ENCODE data around the gene SSH2. TPM values are rescaled to one million over a fixed set of nuclear protein-coding genes. Genes with fewer than 3 reads are reported as not detected.
"Not testable (repeated sequence)": the region's sequence is repeated elsewhere in the genome, so short reads cannot be mapped to it uniquely, and the experiment has no call there.

SSH2 gene
- total and polyA plus RNA-seq, 8 donors, result 8.4 to 19.1 (median 10.3) TPM

DNA sequence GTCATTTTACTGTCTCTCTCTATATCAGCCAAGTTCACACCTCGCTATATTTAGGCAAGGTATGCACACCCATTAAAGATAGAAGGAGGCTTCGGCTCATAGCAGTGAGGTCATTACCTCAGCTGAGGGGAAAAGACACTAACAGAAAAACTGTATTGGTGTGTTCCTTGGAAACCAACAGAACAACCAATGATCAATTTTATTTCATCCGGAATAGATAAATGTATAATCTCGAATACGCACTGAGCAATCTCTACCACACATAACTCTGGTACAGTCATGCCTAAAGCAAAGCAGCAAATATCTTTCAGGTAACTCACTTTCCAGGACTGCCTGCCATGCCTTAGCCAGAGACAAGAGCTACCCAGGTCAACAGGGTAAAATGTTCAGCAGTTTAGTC is 197.4 kb downstream of the SSH2 start:
- WGBS, 2 donors, result 89 to 90% methylated on average over 5 of the region's 5 CpGs
- FAIRE-seq (no peak), DNase-seq (no peak), ATAC-seq (no peak)
- no peaks in the 10 kb centered on the region for H3K4me1 ChIP-seq
- H3K27ac ChIP-seq, result no peak overlapping the region
- H3K27me3 ChIP-seq, result no peaks in the 10 kb centered on the region
- H3K9me3 ChIP-seq, result no peaks in the 10 kb centered on the region
- H3K4me3 ChIP-seq, result no peak overlapping the region
- no peaks in the 10 kb centered on the region for H3K36me3 ChIP-seq
- TF ChIP-seq, protein P1, sequence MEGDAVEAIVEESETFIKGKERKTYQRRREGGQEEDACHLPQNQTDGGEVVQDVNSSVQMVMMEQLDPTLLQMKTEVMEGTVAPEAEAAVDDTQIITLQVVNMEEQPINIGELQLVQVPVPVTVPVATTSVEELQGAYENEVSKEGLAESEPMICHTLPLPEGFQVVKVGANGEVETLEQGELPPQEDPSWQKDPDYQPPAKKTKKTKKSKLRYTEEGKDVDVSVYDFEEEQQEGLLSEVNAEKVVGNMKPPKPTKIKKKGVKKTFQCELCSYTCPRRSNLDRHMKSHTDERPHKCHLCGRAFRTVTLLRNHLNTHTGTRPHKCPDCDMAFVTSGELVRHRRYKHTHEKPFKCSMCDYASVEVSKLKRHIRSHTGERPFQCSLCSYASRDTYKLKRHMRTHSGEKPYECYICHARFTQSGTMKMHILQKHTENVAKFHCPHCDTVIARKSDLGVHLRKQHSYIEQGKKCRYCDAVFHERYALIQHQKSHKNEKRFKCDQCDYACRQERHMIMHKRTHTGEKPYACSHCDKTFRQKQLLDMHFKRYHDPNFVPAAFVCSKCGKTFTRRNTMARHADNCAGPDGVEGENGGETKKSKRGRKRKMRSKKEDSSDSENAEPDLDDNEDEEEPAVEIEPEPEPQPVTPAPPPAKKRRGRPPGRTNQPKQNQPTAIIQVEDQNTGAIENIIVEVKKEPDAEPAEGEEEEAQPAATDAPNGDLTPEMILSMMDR (IDR thresholded peaks at IDR 0.05), result no peak
- intact Hi-C loops (cut with DNase I), result no loop called here

DNA sequence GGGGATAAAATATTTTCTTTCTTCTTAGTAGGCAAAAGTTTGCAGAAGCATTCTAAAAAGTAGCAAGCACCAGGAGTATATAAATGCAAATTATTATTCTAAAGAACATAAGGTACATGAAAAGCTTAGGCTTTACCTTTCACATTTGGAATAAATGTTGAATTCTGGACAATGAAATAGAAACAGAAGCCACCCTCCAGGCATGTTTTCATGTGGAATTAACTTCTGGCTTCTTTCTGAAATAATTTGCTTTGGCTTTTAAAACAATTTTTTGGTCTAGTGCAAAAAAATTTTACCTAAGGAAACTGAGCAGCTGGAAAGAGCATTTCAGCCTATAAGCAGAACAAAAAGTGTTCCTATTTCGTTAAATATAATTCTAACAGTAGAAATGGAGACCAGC is 197.8 kb downstream of the SSH2 start:
- no peaks in the 10 kb centered on the region for H3K4me1 ChIP-seq
- H3K27me3 ChIP-seq, result no peaks in the 10 kb centered on the region
- WGBS, 2 donors, result 88 to 95% methylated on average over 1 of the region's 1 CpG
- no peaks in the 10 kb centered on the region for H3K9me3 ChIP-seq
- ATAC-seq, result no peak
- no peak for FAIRE-seq
- H3K27ac ChIP-seq, result no peak overlapping the region
- TF ChIP-seq, protein P1 (IDR thresholded peaks at IDR 0.05), result no peak
- H3K4me3 ChIP-seq, result no peak overlapping the region
- no peaks in the 10 kb centered on the region for H3K36me3 ChIP-seq
- no peak for DNase-seq
- intact Hi-C loops (cut with DNase I), result no loop called here

DNA sequence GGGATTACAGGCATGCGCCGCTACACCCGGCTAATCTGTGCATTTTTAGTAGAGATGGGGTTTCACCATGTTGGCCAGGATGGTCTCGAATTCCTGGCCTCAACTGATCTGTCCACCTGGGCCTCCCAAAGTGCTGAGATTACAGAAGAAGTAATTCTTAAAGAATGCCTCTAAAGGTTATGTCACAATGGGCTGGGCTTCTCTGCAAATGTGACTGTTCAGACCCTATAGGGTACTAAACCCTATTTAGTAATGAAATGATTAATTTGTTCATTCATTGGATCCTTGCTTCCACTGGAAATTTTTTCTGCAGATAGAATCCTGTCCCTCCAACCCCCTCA is 198.5 kb downstream of the SSH2 start:
- TF ChIP-seq, protein P1 (IDR thresholded peaks at IDR 0.05), result no peak
- Histone ChIP-seq H3K4me1 (no peaks in the 10 kb centered on the region), H3K27ac (no peak overlapping the region), H3K9me3 (no peaks in the 10 kb centered on the region), H3K36me3 (no peaks in the 10 kb centered on the region), H3K27me3 (no peaks in the 10 kb centered on the region), H3K4me3 (no peak overlapping the region)
- intact Hi-C loops (cut with DNase I), result no loop called here
- ATAC-seq (no peak), FAIRE-seq (no peak), DNase-seq (no peak)
- 95 to 100% methylated on average over 4 of the region's 4 CpGs for WGBS, 2 donors

DNA sequence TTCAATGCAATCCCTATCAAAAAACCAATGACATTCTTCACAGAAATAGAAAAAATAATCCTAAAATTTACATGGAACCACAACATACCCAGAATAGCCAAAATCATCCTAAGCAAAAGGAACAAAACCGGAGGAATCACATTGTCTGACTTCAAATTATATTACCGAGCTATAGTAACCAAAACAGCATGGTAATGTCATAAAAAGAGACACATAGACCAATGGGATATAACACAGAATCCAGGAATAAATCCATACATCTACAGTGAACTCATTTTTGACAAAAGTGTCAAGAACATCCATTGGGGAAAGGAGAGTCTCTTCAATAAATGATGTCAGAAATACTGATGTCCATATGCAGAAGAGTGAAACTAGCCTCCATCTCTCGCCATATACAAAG is 201.5 kb downstream of the SSH2 start:
- Histone ChIP-seq H3K4me1 (peaks cover 0 to 5% (median under 1%) of the 10 kb centered on the region in 3 donors), H3K9me3 (no peaks in the 10 kb centered on the region), H3K36me3 (no peaks in the 10 kb centered on the region), H3K4me3 (no peak overlapping the region), H3K27ac (no peak overlapping the region), H3K27me3 (no peaks in the 10 kb centered on the region)
- FAIRE-seq (no peak), ATAC-seq (no peak), DNase-seq (no peak)
- WGBS, 2 donors, result 99% methylated on average over 3 of the region's 3 CpGs
- intact Hi-C loops (cut with DNase I), result no loop called here
- TF ChIP-seq, protein P1 (IDR thresholded peaks at IDR 0.05), result no peak

DNA sequence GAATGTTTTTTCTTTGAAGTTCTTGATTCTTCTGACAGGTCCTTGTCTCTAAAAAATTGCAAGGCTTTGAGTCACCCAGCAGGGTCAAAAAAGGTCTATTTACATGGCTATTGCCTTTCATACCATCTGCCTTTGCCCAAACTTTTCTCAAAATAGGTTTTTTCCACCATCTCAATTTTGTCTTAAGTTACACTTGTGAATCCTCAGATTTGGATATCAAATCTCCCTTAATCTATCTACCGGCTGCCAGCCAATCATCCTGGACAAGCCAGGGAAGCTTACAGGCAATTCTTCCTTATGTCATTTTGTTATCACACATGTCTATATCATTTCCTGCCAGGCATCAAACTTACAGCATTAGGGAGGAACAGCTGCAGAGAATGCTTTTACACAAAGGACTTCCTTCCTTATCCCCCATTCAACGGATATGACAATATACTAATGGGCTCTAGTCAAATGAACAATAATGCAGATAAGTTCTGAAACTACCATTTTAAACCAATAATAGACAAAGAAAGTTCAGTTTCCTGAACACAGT is 203.2 kb downstream of the SSH2 start:
- H3K36me3 ChIP-seq, result no peaks in the 10 kb centered on the region
- H3K4me3 ChIP-seq, result no peak overlapping the region
- DNase-seq, result no peak
- H3K9me3 ChIP-seq, result no peaks in the 10 kb centered on the region
- ATAC-seq, result no peak
- WGBS, 2 donors, result 67 to 82% methylated on average over 2 of the region's 2 CpGs
- no peak for FAIRE-seq
- H3K27me3 ChIP-seq, result no peaks in the 10 kb centered on the region
- intact Hi-C loops (cut with DNase I), result no loop called here
- H3K4me1 ChIP-seq, result peaks cover 0 to 11% (median 8%) of the 10 kb centered on the region in 3 donors
- TF ChIP-seq, protein P1 (IDR thresholded peaks at IDR 0.05), result no peak
- H3K27ac ChIP-seq, result peak overlapping the region in 2 of 4 donors; percentile 1 to 30

DNA sequence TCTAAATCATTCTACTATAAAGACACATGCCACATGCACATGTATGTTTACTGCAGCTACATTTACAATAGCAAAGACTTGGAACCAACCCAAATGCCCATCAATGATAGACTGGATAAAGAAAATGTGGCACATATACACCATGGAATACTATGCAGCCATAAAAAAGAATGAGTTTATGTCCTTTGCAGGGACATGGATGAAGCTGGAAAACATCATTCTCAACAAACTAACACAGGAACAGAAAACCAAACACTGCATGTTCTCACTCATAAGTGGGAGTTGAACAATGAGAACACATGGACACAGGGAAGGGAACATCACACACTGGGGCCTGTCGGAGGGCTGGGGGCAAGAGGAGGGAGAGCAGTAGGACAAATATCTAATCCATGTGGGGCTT is 204.6 kb downstream of the SSH2 start:
- H3K9me3 ChIP-seq; H3K4me3 ChIP-seq; ATAC-seq; DNase-seq; FAIRE-seq; H3K36me3 ChIP-seq; H3K27me3 ChIP-seq; intact Hi-C loops (cut with DNase I); H3K27ac ChIP-seq: not testable (repeated sequence)
- WGBS, 2 donors, result 100% methylated on average over 1 of the region's 1 CpG
- peaks cover 0 to 11% (median 8%) of the 10 kb centered on the region in 3 donors for H3K4me1 ChIP-seq

Data from pancreas (tissue), 10 donors.